Cardiac muscle cell (in vitro differentiated cells and primary cell): ENCODE data around the gene TMA7B. TPM values are rescaled to one million over a fixed set of nuclear protein-coding genes. Genes with fewer than 3 reads are reported as not detected.

Source experiments
- DNase-seq, 2 donors: peaks; one replicate each; pipeline versions ENCODE4 v3.0.0 to v3.0.0-alpha.2; 2010 to 2017; ENCODE audit warnings: low read depth in 1 of 2, low spot score in 1 of 2
- H3K27ac ChIP-seq: fragments of 200-600 bp; sonication (generic); 2 replicates; pipeline ENCODE4 v1.5.1; 2016
- H3K27me3 ChIP-seq: fragments of 200-600 bp; sonication (generic); 2 replicates; pipeline ENCODE4 v1.6.0; 2016; ENCODE audit warnings: control low read depth
- H3K36me3 ChIP-seq: fragments of 200-600 bp; sonication (generic); 2 replicates; pipeline ENCODE4 v1.5.1; 2016; ENCODE audit warnings: control low read depth
- H3K4me1 ChIP-seq: fragments of 200-600 bp; sonication (generic); 2 replicates; pipeline ENCODE4 v1.8.1; 2017; ENCODE audit warnings: low read depth, mild to moderate bottlenecking, mixed run types
- H3K4me3 ChIP-seq: fragments of 200-600 bp; sonication (generic); 2 replicates; pipeline ENCODE4 v1.5.1; 2016; ENCODE audit warnings: mild to moderate bottlenecking
- H3K9me3 ChIP-seq: fragments of 200-600 bp; sonication (generic); 2 replicates; pipeline ENCODE4 v1.5.1; 2017; ENCODE audit warnings: low read depth, mild to moderate bottlenecking, control low read depth
- CTCF ChIP-seq: IDR thresholded peaks from 2 replicates; pipeline ENCODE4 v1.5.1; 2012; ENCODE audit warnings: low read depth, mild to moderate bottlenecking, low read length
- polyA plus RNA-seq: library from polyadenylated mRNA; unstranded; fragments of >200 nt; fragmentation: Nextera tagmentation; extraction: Ambion mirVana; gene quantifications from 2 replicates; pipeline ENCODE4 v1.2.1, GENCODE V29; 2016
- total RNA-seq: library from RNA; depleted of rRNA; stranded (reverse); fragments of >200 nt; gene quantifications from 2 replicates; pipeline ENCODE4 v1.2.3, GENCODE V29; 2016

The TMA7B gene
- total and polyA plus RNA-seq, 2 experiments from 2014 or later: not detected

- H3K27ac ChIP-seq: no peak overlapping the region
- TF ChIP-seq CTCF: no peak
- no peaks in the 10 kb centered on the region for H3K9me3 ChIP-seq
- DNase-seq: no peak
- H3K27me3 ChIP-seq: peaks cover 5% of the 10 kb centered on the region
- H3K4me3 ChIP-seq: no peak overlapping the region
- no peaks in the 10 kb centered on the region for H3K36me3 ChIP-seq
- H3K4me1 ChIP-seq: peaks cover 30% of the 10 kb centered on the region
These were observed 42.9 kb downstream of the TMA7B start for GRCh38 chr22:40002935-40003715.

GRCh38 chr22:40004836-40005235, 44.6 kb downstream of the TMA7B start:
- no peaks in the 10 kb centered on the region for H3K9me3 ChIP-seq
- no peak overlapping the region for H3K4me3 ChIP-seq
- DNase-seq: no peak
- H3K36me3 ChIP-seq: no peaks in the 10 kb centered on the region
- peaks cover 16% of the 10 kb centered on the region for H3K4me1 ChIP-seq
- peaks cover 15% of the 10 kb centered on the region for H3K27me3 ChIP-seq
- no peak overlapping the region for H3K27ac ChIP-seq
- TF ChIP-seq CTCF: no peak

GRCh38 chr22:40006641-40007040, 46.4 kb downstream of the TMA7B start:
- Histone ChIP-seq H3K27me3 (peaks cover 15% of the 10 kb centered on the region), H3K36me3 (no peaks in the 10 kb centered on the region), H3K4me1 (peaks cover 17% of the 10 kb centered on the region), H3K9me3 (no peaks in the 10 kb centered on the region), H3K27ac (no peak overlapping the region), H3K4me3 (no peak overlapping the region)
- DNase-seq: no peak
- TF ChIP-seq CTCF: no peak

GRCh38 chr22:40007853-40008710, 47.9 kb downstream of the TMA7B start:
- Histone ChIP-seq H3K27me3 (peaks cover 15% of the 10 kb centered on the region), H3K9me3 (no peaks in the 10 kb centered on the region)
- TF ChIP-seq CTCF: no peak

GRCh38 chr22:40008726-40009291, 48.6 kb downstream of the TMA7B start:
- H3K9me3 ChIP-seq: no peaks in the 10 kb centered on the region
- peaks cover 14% of the 10 kb centered on the region for H3K4me1 ChIP-seq
- H3K27me3 ChIP-seq: peaks cover 15% of the 10 kb centered on the region
- no peak overlapping the region for H3K27ac ChIP-seq
- DNase-seq: no peak
- H3K4me3 ChIP-seq: no peak overlapping the region
- no peaks in the 10 kb centered on the region for H3K36me3 ChIP-seq
- TF ChIP-seq CTCF: no peak

More at GRCh38 chr22:40007853-40008710, 47.9 kb downstream of the TMA7B start:
- Histone ChIP-seq H3K27ac (no peak overlapping the region), H3K4me1 (peaks cover 14% of the 10 kb centered on the region), H3K4me3 (no peak overlapping the region), H3K36me3 (no peaks in the 10 kb centered on the region)
- no peak for DNase-seq
